ENCODE results near the gene RELA.

The RELA gene

GRCh38 chr11:65611758-65612603 is 50.7 kb downstream of the RELA start:
- DNase-seq (ENCODE audit: low spot score) = no peak

- DNase-seq (ENCODE audit: low spot score) = no peak
These were observed 51.5 kb downstream of the RELA start for GRCh38 chr11:65611028-65611757.

DNA sequence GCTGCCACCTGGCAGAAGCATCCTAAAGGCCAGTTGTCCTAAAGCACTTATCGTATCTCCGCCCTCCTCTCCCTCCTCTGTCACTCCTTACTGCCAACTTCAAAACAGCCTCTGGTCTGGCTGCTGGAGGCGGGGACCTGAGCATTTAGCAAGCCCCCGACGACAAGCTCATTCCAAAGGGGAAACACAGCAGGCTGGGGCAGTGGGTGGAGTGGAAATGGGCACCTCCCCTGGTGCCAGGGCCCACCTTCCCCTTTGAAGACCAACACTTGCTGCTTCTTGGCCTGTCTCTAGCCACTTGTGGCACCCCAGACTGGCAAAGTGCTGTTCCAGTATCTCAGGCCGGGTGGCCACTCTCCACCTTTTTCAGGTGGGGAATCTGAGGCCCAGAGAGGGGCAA is 52.3 kb downstream of the RELA start:
- DNase-seq (ENCODE audit: low spot score) = no peak

DNA sequence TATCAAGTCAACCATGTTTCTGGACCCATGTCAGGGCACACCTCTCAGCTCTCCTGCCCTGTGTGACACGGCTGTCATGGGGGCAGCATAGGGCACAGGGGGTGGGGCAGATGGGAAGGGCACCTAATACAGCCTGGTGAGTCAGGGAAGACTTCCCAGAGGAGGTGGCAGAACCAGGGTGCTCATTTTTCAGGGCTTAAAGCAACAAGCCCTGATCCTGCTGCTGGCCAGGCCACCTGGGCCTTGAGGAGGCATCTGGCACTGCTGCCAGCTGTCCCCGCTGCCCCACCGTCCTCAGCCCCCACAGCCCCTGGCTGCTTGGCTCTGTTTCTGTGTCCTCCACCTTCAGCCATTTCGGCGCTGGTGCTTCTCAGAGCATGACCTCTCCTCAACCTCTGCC is 53.1 kb downstream of the RELA start:
- no peak for DNase-seq (ENCODE audit: low spot score)

DNA sequence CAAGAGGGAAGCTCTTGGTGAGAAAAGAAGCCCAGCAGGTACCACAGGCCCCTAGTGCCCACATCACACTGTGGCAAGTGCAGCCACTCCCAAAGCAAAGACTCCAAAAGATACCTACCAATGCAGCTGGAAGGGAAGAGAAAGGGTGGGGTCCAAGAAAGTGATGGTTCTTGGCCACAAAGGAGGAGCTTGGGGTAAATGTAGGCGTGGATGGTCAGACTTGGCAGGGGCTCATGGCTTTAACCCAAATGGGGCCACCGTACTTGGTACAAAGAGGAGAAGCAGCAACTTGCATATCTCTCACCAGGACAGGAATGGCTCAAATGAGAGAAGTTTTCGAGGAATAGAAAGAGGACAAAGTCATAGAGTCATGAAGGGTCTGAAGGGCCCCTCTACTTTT is 53.5 kb downstream of the RELA start:
- no peak for DNase-seq (ENCODE audit: low spot score)

DNA sequence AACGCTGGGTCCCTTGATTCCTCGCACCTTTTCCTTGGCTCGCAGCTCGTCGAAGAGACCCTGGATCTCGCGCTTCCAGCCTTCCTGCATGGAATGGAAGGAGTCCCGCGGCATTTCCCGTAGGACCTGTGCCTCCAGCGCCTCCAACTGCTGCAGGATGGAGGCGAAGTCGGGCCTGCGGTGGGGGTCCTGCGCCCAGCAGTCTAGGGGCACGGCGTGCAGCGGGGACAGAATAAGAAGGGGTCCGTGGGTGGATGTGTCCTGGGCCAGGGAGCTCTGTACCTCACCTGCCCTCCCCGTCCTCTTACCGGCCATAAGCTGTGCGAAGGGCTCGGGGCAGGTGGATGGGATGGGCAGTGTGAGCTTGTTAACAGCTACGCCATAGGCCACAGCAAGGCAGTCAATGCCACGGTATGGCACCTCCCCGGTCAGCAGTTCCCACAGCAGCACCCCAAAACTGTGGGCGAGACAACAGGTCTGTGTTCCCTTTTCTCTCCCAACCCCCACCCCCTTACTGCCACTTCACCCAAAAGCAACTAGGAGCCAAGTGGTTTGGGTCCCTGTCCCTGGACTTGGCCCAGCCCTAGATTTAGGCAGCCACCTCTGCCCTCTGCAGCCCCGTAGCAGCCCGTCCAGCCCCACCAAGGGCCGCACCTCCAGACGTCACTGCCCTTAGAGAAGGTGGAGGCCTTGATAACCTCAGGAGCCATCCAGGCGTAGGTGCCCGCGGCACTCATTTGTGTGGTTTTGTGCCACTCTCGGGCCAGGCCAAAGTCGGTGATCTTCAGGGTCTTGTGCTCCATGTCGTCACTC is 54.9 kb downstream of the RELA start:
- DNase-seq (ENCODE audit: low spot score) = no peak

GRCh38 chr11:65606876-65607613 is 55.7 kb downstream of the RELA start:
- DNase-seq (ENCODE audit: low spot score) = peak; percentile 98

- no peak for DNase-seq (ENCODE audit: low spot score)
These were observed 58.5 kb downstream of the RELA start for GRCh38 chr11:65604258-65604657.
